Measurements from ENCODE around the gene RPL28.

RPL28 gene

GRCh38 chr19:55423225-55424005 is 37.7 kb downstream of the RPL28 start:
- no peak for DNase-seq (ENCODE audit: low read depth in 2 of 2)

- no peak for DNase-seq (ENCODE audit: low read depth in 2 of 2)
These were observed 38.8 kb downstream of the RPL28 start for GRCh38 chr19:55424518-55424917.

GRCh38 chr19:55426042-55426441 is 40.3 kb downstream of the RPL28 start:
- no peak for DNase-seq (ENCODE audit: low read depth in 2 of 2)

GRCh38 chr19:55431183-55431582 is 45.5 kb downstream of the RPL28 start:
- no peak for DNase-seq (ENCODE audit: low read depth in 2 of 2)

GRCh38 chr19:55432241-55432959 is 46.7 kb downstream of the RPL28 start:
- DNase-seq (ENCODE audit: low read depth in 2 of 2) = no peak

- DNase-seq (ENCODE audit: low read depth in 2 of 2) = no peak
These were observed 47.6 kb downstream of the RPL28 start for GRCh38 chr19:55433292-55433691.

GRCh38 chr19:55434356-55434919 is 48.7 kb downstream of the RPL28 start:
- DNase-seq (ENCODE audit: low read depth in 2 of 2) = no peak

GRCh38 chr19:55435020-55435419 is 49.3 kb downstream of the RPL28 start:
- DNase-seq (ENCODE audit: low read depth in 2 of 2) = no peak

GRCh38 chr19:55436847-55437246 is 51.1 kb downstream of the RPL28 start:
- no peak for DNase-seq (ENCODE audit: low read depth in 2 of 2)

- DNase-seq (ENCODE audit: low read depth in 2 of 2) = no peak
These were observed 51.7 kb downstream of the RPL28 start for GRCh38 chr19:55437410-55437809.

- DNase-seq (ENCODE audit: low read depth in 2 of 2) = no peak
These were observed 53.3 kb downstream of the RPL28 start for GRCh38 chr19:55439052-55439451.

GRCh38 chr19:55440411-55441105 is 54.8 kb downstream of the RPL28 start:
- no peak for DNase-seq (ENCODE audit: low read depth in 2 of 2)

GRCh38 chr19:55441319-55441691 is 55.6 kb downstream of the RPL28 start:
- DNase-seq (ENCODE audit: low read depth in 2 of 2) = no peak

GRCh38 chr19:55441692-55442321 is 56.1 kb downstream of the RPL28 start:
- no peak for DNase-seq (ENCODE audit: low read depth in 2 of 2)

- DNase-seq (ENCODE audit: low read depth in 2 of 2) = no peak
These were observed 56.7 kb downstream of the RPL28 start for GRCh38 chr19:55442372-55442961.

GRCh38 chr19:55443045-55443823 is 57.5 kb downstream of the RPL28 start, which contains the start of gene SHISA7:
SHISA7 (minus strand) TSS chr19:55443300; CDS start chr19:55442863, 437 bp downstream.
- DNase-seq (ENCODE audit: low read depth in 2 of 2) = no peak

- DNase-seq (ENCODE audit: low read depth in 2 of 2) = no peak
These were observed 58.2 kb downstream of the RPL28 start for GRCh38 chr19:55443824-55444480.

GRCh38 chr19:55444646-55445045 is 58.9 kb downstream of the RPL28 start:
- no peak for DNase-seq (ENCODE audit: low read depth in 2 of 2)

- DNase-seq (ENCODE audit: low read depth in 2 of 2) = no peak
These were observed 60.3 kb downstream of the RPL28 start for GRCh38 chr19:55446060-55446459.
